Vagina (tissue), 2 donors: ENCODE measurements around the gene LRIF1. TPM values are rescaled to one million over a fixed set of nuclear protein-coding genes. Genes with fewer than 3 reads are reported as not detected.

ENCODE experiments used
- DNase-seq, 2 donors: peaks; one replicate each; pipeline ENCODE4 v3.0.0-alpha.2; 2017; ENCODE audit errors: extremely low spot score in 2 of 2
- H3K27ac ChIP-seq: fragments of 200-600 bp; sonication (generic); one replicate; pipeline ENCODE4 v1.5.1; 2019
- H3K27me3 ChIP-seq: fragments of 200-600 bp; sonication (generic); one replicate; pipeline ENCODE4 v1.5.1; 2019
- H3K36me3 ChIP-seq, 2 donors: fragments of 200-600 bp; sonication (generic); one replicate each; pipeline ENCODE4 v1.5.1; 2017 to 2019
- H3K4me1 ChIP-seq: fragments of 200-600 bp; sonication (generic); one replicate; pipeline ENCODE4 v1.5.1; 2019
- H3K4me3 ChIP-seq, 2 donors: fragments of 200-600 bp; sonication (generic); 1 replicate in 1 of 2; 2 replicates in 1 of 2; pipeline ENCODE4 v1.5.1; 2016 to 2019
- H3K9me3 ChIP-seq: fragments of 200-600 bp; sonication (generic); one replicate; pipeline ENCODE4 v1.5.1; 2019
- CTCF ChIP-seq, 3 experiments: fragments of 450-650 bp in 2 of 3; fragments of 200-600 bp in 1 of 3; sonication (generic) in 1 of 3; IDR thresholded peaks; one replicate each; pipeline ENCODE4 v1.5.1; 2017 to 2019; ENCODE audit warnings: antibody characterized with exemption in 3 of 3, mild to moderate bottlenecking in 2 of 3, moderate library complexity in 2 of 3
- POLR2A ChIP-seq, 2 donors: fragments of 450-650 bp; IDR thresholded peaks; one replicate each; pipeline ENCODE4 v1.6.1; 2017; ENCODE audit warnings: antibody characterized with exemption in 2 of 2, mild to moderate bottlenecking in 2 of 2, moderate library complexity in 2 of 2
- POLR2AphosphoS5 ChIP-seq, 2 donors: sonication (generic); formaldehyde crosslinking; IDR thresholded peaks; one replicate each; pipeline ENCODE4 v1.9.0; 2017; ENCODE audit warnings: antibody characterized with exemption in 2 of 2, mild to moderate bottlenecking in 2 of 2, low read depth in 1 of 2; ENCODE audit not compliant: insufficient read depth in 1 of 2
- intact Hi-C: fragments of 100-400 bp; cut with DNase I; formaldehyde crosslinking; loops from one replicate; pipeline ENCODE4 v1.15.1; 2023
- total RNA-seq: library from RNA; depleted of rRNA; stranded (reverse); fragments of >200 nt; gene quantifications from one replicate; pipeline ENCODE4 v1.2.3, GENCODE V29; 2016

LRIF1 gene
- total RNA-seq, 1 donor from 2014 or later = 6.9 TPM

- intact Hi-C loops = no loop called here
- H3K4me1 ChIP-seq = no peaks in the 10 kb centered on the region
- TF ChIP-seq POLR2A (IDR thresholded peaks at IDR 0.05) (no peak), POLR2AphosphoS5 (IDR thresholded peaks at IDR 0.05; ENCODE audit: insufficient read depth in 1 of 2, low read depth in 1 of 2) (no peak), CTCF (IDR thresholded peaks at IDR 0.05) (no peak)
- no peak overlapping the region for H3K4me3 ChIP-seq
- H3K27ac ChIP-seq = no peak overlapping the region
- DNase-seq = no peak
- H3K9me3 ChIP-seq = no peaks in the 10 kb centered on the region
- H3K36me3 ChIP-seq = no peaks in the 10 kb centered on the region
- no peaks in the 10 kb centered on the region for H3K27me3 ChIP-seq
Measured at GRCh38 chr1:110990541-110990940, 26.8 kb upstream of the LRIF1 start.

GRCh38 chr1:110986407-110986891, 22.7 kb upstream of the LRIF1 start:
- H3K4me1 ChIP-seq = no peaks in the 10 kb centered on the region
- no peaks in the 10 kb centered on the region for H3K36me3 ChIP-seq
- no peak for DNase-seq
- no peaks in the 10 kb centered on the region for H3K27me3 ChIP-seq
- intact Hi-C loops = no loop called here
- TF ChIP-seq CTCF (IDR thresholded peaks at IDR 0.05) = no peak
- no peak for TF ChIP-seq POLR2AphosphoS5 (IDR thresholded peaks at IDR 0.05; ENCODE audit: insufficient read depth in 1 of 2, low read depth in 1 of 2)
- TF ChIP-seq POLR2A (IDR thresholded peaks at IDR 0.05) = no peak
- H3K9me3 ChIP-seq = no peaks in the 10 kb centered on the region
- H3K4me3 ChIP-seq = no peak overlapping the region
- H3K27ac ChIP-seq = no peak overlapping the region

- Histone ChIP-seq H3K27me3 (no peaks in the 10 kb centered on the region), H3K9me3 (no peaks in the 10 kb centered on the region), H3K36me3 (no peaks in the 10 kb centered on the region), H3K4me3 (no peak overlapping the region), H3K4me1 (no peaks in the 10 kb centered on the region), H3K27ac (no peak overlapping the region)
- intact Hi-C loops = no loop called here
- DNase-seq = no peak
- TF ChIP-seq POLR2A (IDR thresholded peaks at IDR 0.05) (no peak), CTCF (IDR thresholded peaks at IDR 0.05) (no peak), POLR2AphosphoS5 (IDR thresholded peaks at IDR 0.05; ENCODE audit: insufficient read depth in 1 of 2, low read depth in 1 of 2) (no peak)
Measured at GRCh38 chr1:110982320-110982719, 18.6 kb upstream of the LRIF1 start.

GRCh38 chr1:110979154-110979553, 15.4 kb upstream of the LRIF1 start:
- H3K4me3 ChIP-seq = no peak overlapping the region
- intact Hi-C loops = no loop called here
- TF ChIP-seq POLR2A (IDR thresholded peaks at IDR 0.05) = no peak
- no peak for TF ChIP-seq POLR2AphosphoS5 (IDR thresholded peaks at IDR 0.05; ENCODE audit: insufficient read depth in 1 of 2, low read depth in 1 of 2)
- no peak for TF ChIP-seq CTCF (IDR thresholded peaks at IDR 0.05)
- no peak for DNase-seq
- H3K4me1 ChIP-seq = no peaks in the 10 kb centered on the region
- no peaks in the 10 kb centered on the region for H3K27me3 ChIP-seq
- H3K36me3 ChIP-seq = no peaks in the 10 kb centered on the region
- H3K27ac ChIP-seq = no peak overlapping the region
- no peaks in the 10 kb centered on the region for H3K9me3 ChIP-seq

GRCh38 chr1:110976089-110976488, 12.4 kb upstream of the LRIF1 start:
- H3K36me3 ChIP-seq = no peaks in the 10 kb centered on the region
- H3K27me3 ChIP-seq = no peaks in the 10 kb centered on the region
- TF ChIP-seq CTCF (IDR thresholded peaks at IDR 0.05) = no peak
- no peak for TF ChIP-seq POLR2A (IDR thresholded peaks at IDR 0.05)
- no peak for TF ChIP-seq POLR2AphosphoS5 (IDR thresholded peaks at IDR 0.05; ENCODE audit: insufficient read depth in 1 of 2, low read depth in 1 of 2)
- no peak for DNase-seq
- no peak overlapping the region for H3K4me3 ChIP-seq
- no peaks in the 10 kb centered on the region for H3K4me1 ChIP-seq
- H3K9me3 ChIP-seq = no peaks in the 10 kb centered on the region
- no peak overlapping the region for H3K27ac ChIP-seq
- intact Hi-C loops = no loop called here
